ENCODE data around the gene PKN2. TPM values are rescaled to one million over a fixed set of nuclear protein-coding genes. Genes with fewer than 3 reads are reported as not detected.

Gene PKN2
- 29.7 and 46.9 TPM in 2 replicates for total RNA-seq

GRCh38 chr1:88683541-88684481 lies at the start of gene PKN2:
Gene PKN2 (plus strand): TSS chr1:88684273. CDS start chr1:88684581, 308 bp downstream.

Other genes starting within 250 kb of the PKN2 start
- 39.9 and 40.7 TPM in 2 replicates for gene GTF2B, start 207.3 kb downstream of the PKN2 start, total RNA-seq